Measurements from ENCODE around the gene RNF212. TPM values are rescaled to one million over a fixed set of nuclear protein-coding genes. Genes with fewer than 3 reads are reported as not detected.

RNF212 gene
- total RNA-seq, 2 donors from 2014 or later, result 7.1 to 15.3 TPM

GRCh38 chr4:1075809-1076699 is 37.3 kb downstream of the RNF212 start:
- Histone ChIP-seq H3K27ac (no peak overlapping the region), H3K36me3 (no peaks in the 10 kb centered on the region), H3K9me3 (no peaks in the 10 kb centered on the region), H3K4me3 (no peak overlapping the region), H3K27me3 (replicated peaks; ENCODE audit: insufficient read depth) (no peaks in the 10 kb centered on the region), H3K4me1 (replicated peaks) (no peaks in the 10 kb centered on the region)
- TF ChIP-seq POLR2A (IDR thresholded peaks at IDR 0.05) (no peak), CTCF (IDR thresholded peaks at IDR 0.05) (no peak), POLR2AphosphoS5 (IDR thresholded peaks at IDR 0.05) (no peak)
- intact Hi-C loops (cut with DNase I), result no loop called here
- DNase-seq (ENCODE audit: low spot score), result no peak
- 86% methylated on average over 11 of the region's 11 CpGs for WGBS

GRCh38 chr4:1075225-1075624 is 38.1 kb downstream of the RNF212 start:
- H3K36me3 ChIP-seq, result no peaks in the 10 kb centered on the region
- no peak overlapping the region for H3K27ac ChIP-seq
- 51% methylated on average over 7 of the region's 7 CpGs for WGBS
- no peaks in the 10 kb centered on the region for H3K9me3 ChIP-seq
- intact Hi-C loops (cut with DNase I), result no loop called here
- TF ChIP-seq CTCF (IDR thresholded peaks at IDR 0.05) (no peak), POLR2AphosphoS5 (IDR thresholded peaks at IDR 0.05) (no peak), POLR2A (IDR thresholded peaks at IDR 0.05) (no peak)
- H3K4me1 ChIP-seq (replicated peaks), result no peaks in the 10 kb centered on the region
- H3K4me3 ChIP-seq, result no peak overlapping the region
- no peaks in the 10 kb centered on the region for H3K27me3 ChIP-seq (replicated peaks; ENCODE audit: insufficient read depth)
- DNase-seq (ENCODE audit: low spot score), result no peak

- Histone ChIP-seq H3K27me3 (replicated peaks; ENCODE audit: insufficient read depth) (no peaks in the 10 kb centered on the region), H3K27ac (no peak overlapping the region), H3K4me1 (replicated peaks) (no peaks in the 10 kb centered on the region), H3K9me3 (no peaks in the 10 kb centered on the region), H3K4me3 (no peak overlapping the region), H3K36me3 (no peaks in the 10 kb centered on the region)
- intact Hi-C loops (cut with DNase I), result no loop called here
- WGBS, result 93% methylated on average over 9 of the region's 9 CpGs
- TF ChIP-seq POLR2A (IDR thresholded peaks at IDR 0.05) (no peak), POLR2AphosphoS5 (IDR thresholded peaks at IDR 0.05) (no peak), CTCF (IDR thresholded peaks at IDR 0.05) (no peak)
- no peak for DNase-seq (ENCODE audit: low spot score)
Observed at GRCh38 chr4:1074077-1074476, 39.3 kb downstream of the RNF212 start.

- intact Hi-C loops (cut with DNase I), result no loop called here
- TF ChIP-seq POLR2A (IDR thresholded peaks at IDR 0.05) (no peak), POLR2AphosphoS5 (IDR thresholded peaks at IDR 0.05) (peak; percentile 25), CTCF (IDR thresholded peaks at IDR 0.05) (peak in 3 of 4 experiments; percentile 14 to 62 (median 44))
- H3K36me3 ChIP-seq, result no peaks in the 10 kb centered on the region
- H3K27me3 ChIP-seq (replicated peaks; ENCODE audit: insufficient read depth), result no peaks in the 10 kb centered on the region
- DNase-seq (ENCODE audit: low spot score), result peak; percentile 36
- no peak overlapping the region for H3K4me3 ChIP-seq
- H3K4me1 ChIP-seq (replicated peaks), result no peaks in the 10 kb centered on the region
- no peaks in the 10 kb centered on the region for H3K9me3 ChIP-seq
- 28% methylated on average over 11 of the region's 11 CpGs for WGBS
- no peak overlapping the region for H3K27ac ChIP-seq
Observed at GRCh38 chr4:1072830-1073446, 40.4 kb downstream of the RNF212 start.
